HEK293 (cell line): ENCODE measurements around the gene FOXE3.

Source experiments
- GFI1B ChIP-seq: fragments of 450-650 bp; formaldehyde crosslinking; IDR thresholded peaks from 2 replicates; pipeline ENCODE4 v1.5.1; 2016; ENCODE audit warnings: missing biosample characterization, missing genetic modification characterization
- GLI4 ChIP-seq: fragments of 450-650 bp; formaldehyde crosslinking; IDR thresholded peaks from 2 replicates; pipeline ENCODE4 v1.5.1; 2016; ENCODE audit warnings: missing biosample characterization, missing genetic modification characterization
- MYNN ChIP-seq: fragments of 450-650 bp; formaldehyde crosslinking; IDR thresholded peaks from 2 replicates; pipeline ENCODE4 v1.5.1; 2016; ENCODE audit warnings: missing biosample characterization, missing genetic modification characterization, borderline replicate concordance
- SCRT2 ChIP-seq: fragments of 450-650 bp; formaldehyde crosslinking; IDR thresholded peaks from 2 replicates; pipeline ENCODE4 v1.5.1; 2016; ENCODE audit warnings: missing biosample characterization, missing genetic modification characterization
- SETDB1 ChIP-seq: IDR thresholded peaks from one replicate; pipeline ENCODE4 v1.6.1; 2017; ENCODE audit warnings: mild to moderate bottlenecking, low read length, moderate library complexity, mixed read lengths; ENCODE audit not compliant: insufficient read length
- YY1 ChIP-seq: fragments of 450-650 bp; formaldehyde crosslinking; IDR thresholded peaks from 2 replicates; pipeline ENCODE4 v1.5.1; 2018; ENCODE audit warnings: missing biosample characterization, missing genetic modification characterization
- ZBTB20 ChIP-seq: fragments of 450-650 bp; formaldehyde crosslinking; IDR thresholded peaks from 2 replicates; pipeline ENCODE4 v1.5.1; 2016; ENCODE audit warnings: missing biosample characterization, missing genetic modification characterization
- ZNF169 ChIP-seq: fragments of 450-650 bp; formaldehyde crosslinking; IDR thresholded peaks from 2 replicates; pipeline ENCODE4 v1.5.1; 2016; ENCODE audit warnings: missing biosample characterization, missing genetic modification characterization
- ZNF311 ChIP-seq: fragments of 450-650 bp; formaldehyde crosslinking; IDR thresholded peaks from 2 replicates; pipeline ENCODE4 v1.5.1; 2017; ENCODE audit warnings: missing biosample characterization, missing genetic modification characterization, borderline replicate concordance
- ZNF658 ChIP-seq: fragments of 450-650 bp; formaldehyde crosslinking; IDR thresholded peaks from 2 replicates; pipeline ENCODE4; 2016; ENCODE audit warnings: missing biosample characterization, missing genetic modification characterization
- ZNF843 ChIP-seq: fragments of 450-650 bp; formaldehyde crosslinking; IDR thresholded peaks from 2 replicates; pipeline ENCODE4 v1.5.1; 2016; ENCODE audit warnings: missing biosample characterization, missing genetic modification characterization
- ZSCAN23 ChIP-seq: fragments of 450-650 bp; formaldehyde crosslinking; IDR thresholded peaks from 2 replicates; pipeline ENCODE4 v1.5.1; 2016; ENCODE audit warnings: missing biosample characterization, missing genetic modification characterization
- TF ChIP-seq, protein P1 (sequence below): fragments of 450-650 bp; formaldehyde crosslinking; IDR thresholded peaks from 2 replicates; pipeline ENCODE4 v1.5.1; 2016; ENCODE audit warnings: missing biosample characterization, missing genetic modification characterization

- TF ChIP-seq YY1 (tag by site-specific recombination) (no peak), ZSCAN23 (tag by site-specific recombination) (no peak), ZNF311 (tag by site-specific recombination) (no peak), SCRT2 (tag by site-specific recombination) (no peak), GLI4 (tag by site-specific recombination) (no peak), SETDB1 (no peak), ZNF658 (tag by site-specific recombination) (no peak), MYNN (tag by site-specific recombination) (no peak), ZBTB20 (tag by site-specific recombination) (no peak), GFI1B (tag by site-specific recombination) (no peak), ZNF843 (tag by site-specific recombination) (no peak), ZNF169 (no peak)
- TF ChIP-seq, protein P1, sequence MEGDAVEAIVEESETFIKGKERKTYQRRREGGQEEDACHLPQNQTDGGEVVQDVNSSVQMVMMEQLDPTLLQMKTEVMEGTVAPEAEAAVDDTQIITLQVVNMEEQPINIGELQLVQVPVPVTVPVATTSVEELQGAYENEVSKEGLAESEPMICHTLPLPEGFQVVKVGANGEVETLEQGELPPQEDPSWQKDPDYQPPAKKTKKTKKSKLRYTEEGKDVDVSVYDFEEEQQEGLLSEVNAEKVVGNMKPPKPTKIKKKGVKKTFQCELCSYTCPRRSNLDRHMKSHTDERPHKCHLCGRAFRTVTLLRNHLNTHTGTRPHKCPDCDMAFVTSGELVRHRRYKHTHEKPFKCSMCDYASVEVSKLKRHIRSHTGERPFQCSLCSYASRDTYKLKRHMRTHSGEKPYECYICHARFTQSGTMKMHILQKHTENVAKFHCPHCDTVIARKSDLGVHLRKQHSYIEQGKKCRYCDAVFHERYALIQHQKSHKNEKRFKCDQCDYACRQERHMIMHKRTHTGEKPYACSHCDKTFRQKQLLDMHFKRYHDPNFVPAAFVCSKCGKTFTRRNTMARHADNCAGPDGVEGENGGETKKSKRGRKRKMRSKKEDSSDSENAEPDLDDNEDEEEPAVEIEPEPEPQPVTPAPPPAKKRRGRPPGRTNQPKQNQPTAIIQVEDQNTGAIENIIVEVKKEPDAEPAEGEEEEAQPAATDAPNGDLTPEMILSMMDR, result no peak
Observed at GRCh38 chr1:47396671-47397196, 19.4 kb upstream of the FOXE3 start.
